ENCODE measurements around the gene PPTC7.

DNA sequence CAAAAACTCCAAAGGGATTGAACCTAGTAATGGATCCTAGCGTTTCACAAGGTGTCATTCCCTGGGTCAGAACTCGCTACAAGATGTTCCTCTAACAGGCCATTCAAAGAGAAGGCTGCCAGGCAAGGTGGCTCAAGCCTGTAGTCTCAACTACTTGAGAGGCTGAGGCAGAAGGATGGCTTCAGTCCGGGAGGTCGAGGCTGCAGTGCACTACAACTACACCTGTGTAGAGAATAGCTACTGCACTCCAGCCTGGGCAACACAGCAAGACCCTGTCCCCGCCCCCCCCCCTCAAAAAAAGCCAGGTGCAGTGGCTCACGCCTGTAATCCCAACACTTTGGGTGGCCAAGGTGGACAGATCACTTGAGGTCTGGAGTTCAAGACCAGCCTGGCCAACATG, 14.4 kb downstream of the PPTC7 start:
- TF ChIP-seq TCF12 (IDR thresholded peaks at IDR 0.05; ENCODE audit: low read depth) = no peak
- TF ChIP-seq EP300 (IDR thresholded peaks at IDR 0.05; ENCODE audit: borderline replicate concordance) = no peak
- TF ChIP-seq YY1 (IDR thresholded peaks at IDR 0.05; ENCODE audit: low read depth) = no peak
- TF ChIP-seq FOXM1 (IDR thresholded peaks at IDR 0.05; ENCODE audit: borderline replicate concordance, low read depth) = no peak
- no peak for TF ChIP-seq CEBPB (IDR thresholded peaks at IDR 0.05)
- TF ChIP-seq TEAD4 (IDR thresholded peaks at IDR 0.05) = no peak
- no peak for TF ChIP-seq CREB1 (IDR thresholded peaks at IDR 0.05; ENCODE audit: low read depth)

Measured in Ishikawa (cell line).